Activated T-cell treated with anti-CD3 and anti-CD28 coated beads for 4 hours (primary cell): ENCODE data around the gene WEE1.
"Not testable (repeated sequence)": the region's sequence is repeated elsewhere in the genome, so short reads cannot be mapped to it uniquely, and the experiment has no call there.

Source experiments
- DNase-seq: peaks from one replicate; pipeline ENCODE4 v3.0.0-alpha.2; 2020

WEE1 gene

DNA sequence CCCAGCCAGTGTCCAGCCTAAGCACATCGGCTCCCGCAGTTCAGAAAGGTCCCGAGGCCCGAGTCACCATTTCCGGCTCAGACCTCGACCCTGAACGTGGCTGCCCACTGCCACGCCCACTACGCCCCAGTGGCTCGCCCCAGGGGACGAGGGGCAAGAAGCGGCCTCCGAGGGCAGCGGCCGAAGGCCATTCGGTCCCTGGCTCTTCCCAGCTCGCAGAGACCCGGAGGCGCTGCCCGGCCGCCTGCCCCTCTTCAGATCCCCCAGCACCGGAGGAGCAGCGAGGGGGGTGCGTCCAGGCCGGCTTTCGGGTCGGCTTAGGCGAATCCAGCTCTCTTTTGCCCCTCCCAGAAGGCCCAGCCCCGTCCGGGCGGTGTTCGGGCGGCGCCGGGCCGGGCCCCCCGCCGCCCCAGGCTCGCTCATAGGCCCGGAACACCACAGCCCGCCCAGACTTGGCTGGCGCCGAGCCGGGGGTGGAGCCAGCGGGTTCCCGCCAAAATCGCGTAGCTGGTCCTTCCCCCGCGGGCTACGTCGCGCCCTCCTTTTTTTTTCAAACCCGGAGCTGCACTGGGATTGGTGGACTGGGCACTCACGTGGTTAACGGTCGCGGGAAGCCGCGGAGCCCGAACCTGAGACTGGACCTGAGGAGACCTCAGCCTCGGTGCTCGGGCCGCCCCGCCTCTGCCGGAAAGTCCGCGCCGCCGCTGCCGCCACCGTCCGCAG lies at the start of gene WEE1:
Gene WEE1 (plus strand): TSS at position 619 of the 723 bp plus-strand sequence. CDS start 264 bp downstream, outside the sequence.
- peak; percentile 90 for DNase-seq

DNA sequence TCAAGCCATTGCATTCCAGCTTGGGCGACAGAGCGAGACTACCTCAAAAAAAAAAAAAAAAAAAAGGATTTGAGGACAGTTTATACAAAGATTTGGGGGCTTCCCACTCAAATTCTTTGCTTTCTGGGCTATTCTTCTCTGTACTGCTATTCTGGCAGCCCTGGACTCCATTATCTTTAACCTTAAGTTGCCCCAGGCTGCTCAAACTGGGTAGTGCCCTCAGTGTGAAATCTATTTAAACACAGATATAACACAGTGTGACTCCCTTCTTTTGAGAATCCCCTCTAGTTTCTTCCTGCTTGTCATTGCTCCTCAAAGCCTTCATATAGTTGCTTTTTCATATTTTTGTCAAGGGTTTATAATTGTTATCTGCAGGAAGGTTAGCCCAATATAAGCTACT lies 49.5 kb upstream of the WEE1 start:
- DNase-seq: no peak

DNA sequence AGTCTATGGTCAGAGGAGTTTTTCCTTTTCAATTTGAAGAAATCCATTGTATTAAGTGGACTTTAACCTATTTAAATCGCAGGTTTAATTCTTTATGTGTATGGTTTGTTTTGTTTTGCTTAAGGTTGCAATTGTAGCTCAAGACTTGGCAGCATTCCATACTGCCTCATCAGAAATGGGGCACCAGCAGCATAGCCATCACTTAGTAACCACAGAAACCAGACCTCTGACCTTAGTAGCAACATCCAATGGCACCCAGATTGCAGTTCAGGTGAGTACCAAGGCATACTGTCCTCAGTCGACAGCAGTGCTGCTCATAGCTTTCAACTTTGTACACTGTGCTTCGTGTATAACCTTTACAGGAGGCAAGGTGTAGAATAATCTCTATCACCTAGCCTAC lies 48.4 kb upstream of the WEE1 start:
- no peak for DNase-seq

DNA sequence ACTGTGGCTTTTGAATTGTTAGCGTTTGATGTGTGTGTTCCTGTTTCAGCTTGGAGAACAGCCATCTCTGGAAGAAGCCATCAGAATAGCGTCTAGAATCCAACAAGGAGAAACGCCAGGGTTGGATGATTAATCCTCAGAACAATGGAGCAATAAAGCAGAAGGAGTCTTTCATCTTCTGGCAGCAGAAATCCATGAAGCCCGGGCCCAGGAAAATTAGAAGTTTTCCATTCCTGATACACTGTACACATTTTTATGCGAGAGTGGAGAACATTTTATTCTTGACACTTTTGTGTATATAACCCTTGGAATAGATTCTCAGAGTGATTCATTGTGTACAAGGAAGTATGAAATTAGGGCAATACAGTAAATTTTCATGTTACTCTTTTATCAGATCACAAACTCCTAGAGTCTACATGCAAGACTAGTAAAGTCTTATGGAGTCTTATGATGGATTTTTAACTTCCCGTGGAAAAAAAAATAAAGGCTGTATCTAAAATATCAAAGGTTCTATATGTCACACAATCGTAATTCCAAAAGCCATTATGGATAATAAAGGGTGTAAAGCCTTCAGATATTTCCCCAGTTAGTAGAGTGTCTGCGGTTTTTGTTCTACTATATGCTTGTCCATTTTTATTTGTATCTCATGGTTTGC lies 45.9 kb upstream of the WEE1 start:
- DNase-seq: no peak

DNA sequence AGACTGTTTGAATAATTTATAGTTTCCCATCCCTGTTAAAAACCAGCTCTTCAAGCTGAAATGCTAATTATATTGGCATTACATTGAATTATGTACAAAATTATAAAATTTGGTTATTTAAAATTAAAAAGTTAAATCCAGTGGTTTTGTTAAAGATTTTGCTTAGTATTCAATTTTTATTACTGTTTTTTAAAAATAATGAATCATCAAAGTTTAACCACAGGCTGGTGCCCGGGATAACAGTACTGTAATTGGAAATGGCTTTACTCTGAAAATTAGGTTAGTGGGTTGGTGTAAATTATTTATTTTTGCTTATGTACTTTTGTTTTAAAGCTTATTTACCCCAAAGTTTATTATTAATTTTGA lies 45.4 kb upstream of the WEE1 start:
- no peak for DNase-seq

DNA sequence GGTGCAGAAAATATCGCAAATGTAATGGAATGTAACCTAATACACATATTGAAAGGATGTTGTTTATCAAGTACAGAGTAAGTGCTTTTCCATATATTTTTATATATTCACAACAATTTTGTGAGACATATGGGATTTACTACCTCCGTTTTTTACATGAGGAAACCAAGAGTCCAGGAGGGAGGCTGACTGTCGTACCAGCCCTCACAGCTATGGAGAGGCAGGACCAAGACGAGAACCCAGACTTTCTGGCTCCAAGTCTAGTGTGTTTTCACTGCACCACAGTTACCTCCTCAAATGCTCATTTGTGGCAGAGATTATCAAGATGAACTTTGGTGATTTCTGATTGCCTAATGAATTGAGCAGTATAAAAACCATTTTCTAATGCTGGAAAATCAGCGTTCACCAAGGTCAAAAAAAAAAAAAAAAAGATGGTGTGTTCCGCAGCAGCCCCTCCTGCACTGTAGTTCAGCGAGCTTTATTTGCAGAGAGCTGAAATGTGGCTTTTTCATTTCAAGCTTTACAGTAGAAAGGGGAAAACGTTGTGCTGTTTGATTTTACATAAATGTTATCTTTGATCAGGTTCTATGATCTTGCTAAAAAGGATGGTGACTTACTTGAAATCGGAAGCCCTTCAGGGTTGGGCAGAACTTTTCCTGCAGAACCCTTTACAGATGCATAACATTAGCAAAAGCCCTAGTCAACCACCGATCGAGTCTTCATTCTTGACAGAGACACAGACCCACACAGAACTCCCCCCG lies 44.7 kb upstream of the WEE1 start:
- DNase-seq: no peak

GRCh38 chr11:9529334-9529650 lies 44.2 kb upstream of the WEE1 start:
- no peak for DNase-seq

DNA sequence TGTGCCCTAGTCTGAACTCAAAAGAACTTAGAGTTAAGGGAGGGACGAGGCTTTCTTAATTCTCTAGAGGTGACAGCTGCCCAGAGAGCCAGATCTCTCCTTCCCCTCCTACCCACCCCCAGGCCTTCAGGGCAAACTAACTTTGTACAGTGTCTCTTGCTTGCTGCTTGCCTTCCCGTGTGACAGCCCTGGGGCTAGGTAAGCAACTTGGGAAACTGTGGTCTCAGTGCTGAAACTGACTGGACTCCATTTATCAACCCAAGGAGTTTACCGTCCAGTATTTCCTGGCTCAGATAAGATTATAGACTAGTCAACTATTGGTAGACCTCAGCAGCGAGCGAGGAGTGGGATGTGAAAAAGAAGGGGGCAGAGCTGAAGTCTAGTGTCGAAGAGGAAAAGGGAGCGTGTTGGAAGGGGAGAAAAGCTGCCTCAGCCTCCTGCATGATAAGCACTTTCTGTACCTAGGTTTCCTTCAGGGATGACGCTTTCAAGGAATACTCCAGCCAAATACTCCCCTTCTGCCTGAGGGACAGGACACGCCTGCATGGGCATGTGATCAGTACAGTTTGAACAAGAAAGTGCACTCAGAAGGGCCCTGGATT lies 43.3 kb upstream of the WEE1 start:
- DNase-seq: no peak

DNA sequence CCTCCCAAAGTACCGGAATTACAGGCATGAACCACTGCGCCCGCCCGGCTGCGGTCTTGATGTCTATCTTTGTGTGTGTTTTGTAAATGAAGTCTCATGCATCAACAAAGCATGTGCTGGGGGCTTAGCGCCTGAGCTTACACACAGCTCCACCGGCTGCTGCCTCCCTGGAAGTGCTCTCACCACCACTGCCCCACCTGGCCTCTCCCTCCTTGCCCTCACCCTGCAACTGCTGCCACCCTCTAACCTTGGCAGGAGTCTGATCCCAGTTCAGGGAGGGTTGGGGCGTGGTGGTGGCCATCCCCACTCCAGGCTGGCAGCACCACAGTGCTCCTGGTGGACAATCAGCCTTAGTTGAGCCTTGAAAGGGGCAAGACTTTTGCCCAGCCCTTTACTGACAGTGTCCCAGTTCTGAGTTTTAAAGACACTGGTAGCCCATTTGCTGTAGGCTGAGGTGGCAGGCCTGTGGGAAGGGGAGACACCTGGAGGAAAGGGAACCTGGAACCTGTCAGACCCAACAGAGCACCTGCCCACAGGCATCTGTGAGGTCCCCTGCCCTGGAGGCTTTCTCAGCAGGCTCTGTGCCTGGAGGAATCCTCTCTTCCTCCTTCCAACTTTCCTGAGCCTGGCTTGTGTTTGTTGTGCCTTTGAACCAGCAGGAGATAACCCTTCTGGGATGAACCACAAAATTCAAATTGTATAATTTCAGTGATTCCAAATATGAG lies 42.4 kb upstream of the WEE1 start:
- no peak for DNase-seq

DNA sequence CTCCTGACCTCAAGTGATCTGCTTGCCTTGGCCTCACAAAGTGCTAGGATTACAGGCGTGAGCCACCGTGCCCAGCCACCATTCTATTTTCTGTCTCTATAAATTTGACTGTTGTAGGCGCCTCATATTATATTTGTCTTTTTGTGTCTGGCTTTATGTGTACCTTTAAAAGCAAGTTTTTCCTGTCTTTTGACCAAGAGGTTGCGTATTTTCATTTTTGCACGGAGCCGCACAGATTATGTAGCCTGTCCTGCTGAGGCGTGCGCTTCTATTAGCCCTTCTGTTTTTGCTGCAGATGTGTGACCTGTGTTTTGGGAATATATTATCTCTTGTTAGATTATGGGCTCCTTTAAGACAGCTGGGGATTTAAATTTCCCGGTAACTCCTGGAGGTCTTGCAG lies 40.4 kb upstream of the WEE1 start:
- DNase-seq: no peak

DNA sequence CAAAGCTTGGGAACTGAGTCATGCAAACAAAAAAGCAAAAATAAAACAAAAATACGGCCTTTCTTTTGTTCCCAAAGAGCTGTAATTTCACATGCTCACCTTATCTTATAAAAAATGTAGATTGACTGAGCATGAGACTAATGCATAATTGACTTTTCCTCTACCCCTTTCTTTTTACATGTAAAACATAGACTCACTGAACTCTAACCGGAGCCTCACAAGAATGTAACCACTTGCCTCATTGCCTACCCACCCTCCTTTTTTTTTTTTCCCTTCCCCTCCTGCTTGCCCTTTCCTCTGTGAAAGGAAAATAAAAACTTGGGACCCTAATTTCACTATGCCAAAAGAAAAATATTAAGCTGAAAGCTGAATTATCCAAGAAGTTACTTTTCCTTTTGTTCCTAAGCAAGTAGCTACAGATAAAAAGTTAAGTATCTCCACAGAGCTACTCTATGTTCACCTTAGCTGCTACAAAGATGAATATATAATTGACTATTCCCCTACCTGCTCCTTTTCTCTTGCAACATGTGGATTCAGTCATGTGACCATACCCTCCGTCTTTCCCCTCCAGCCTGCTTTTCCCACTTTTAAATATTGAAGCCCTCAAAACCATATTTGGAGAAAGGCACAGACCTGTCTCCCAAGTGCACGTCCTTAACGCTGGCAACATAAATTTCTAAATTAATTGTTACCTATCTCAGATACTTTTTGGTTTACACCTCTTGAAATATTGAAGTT lies 39.6 kb upstream of the WEE1 start:
- DNase-seq: no peak

GRCh38 chr11:9535189-9535781 lies 38.2 kb upstream of the WEE1 start:
- peak; percentile 74 for DNase-seq

DNA sequence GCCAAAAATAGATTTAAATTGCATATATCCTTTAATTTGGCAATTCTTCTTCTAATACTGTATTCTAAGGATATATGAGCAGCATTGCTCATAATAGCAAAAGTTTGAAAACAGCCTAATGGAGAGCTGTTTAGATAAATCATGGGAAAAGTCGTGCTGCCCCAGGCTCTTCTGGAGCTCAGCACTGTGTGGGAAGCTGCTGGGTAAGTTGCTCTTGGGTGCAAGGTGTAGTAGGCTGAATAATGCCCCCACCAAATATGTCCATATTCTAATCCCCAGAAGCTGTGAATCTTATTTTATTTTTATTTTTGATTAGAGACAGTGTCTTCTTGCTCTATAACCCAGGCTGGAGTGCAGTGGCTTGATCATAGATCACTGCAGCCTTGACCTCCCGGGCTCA lies 34.9 kb upstream of the WEE1 start:
- DNase-seq: no peak

DNA sequence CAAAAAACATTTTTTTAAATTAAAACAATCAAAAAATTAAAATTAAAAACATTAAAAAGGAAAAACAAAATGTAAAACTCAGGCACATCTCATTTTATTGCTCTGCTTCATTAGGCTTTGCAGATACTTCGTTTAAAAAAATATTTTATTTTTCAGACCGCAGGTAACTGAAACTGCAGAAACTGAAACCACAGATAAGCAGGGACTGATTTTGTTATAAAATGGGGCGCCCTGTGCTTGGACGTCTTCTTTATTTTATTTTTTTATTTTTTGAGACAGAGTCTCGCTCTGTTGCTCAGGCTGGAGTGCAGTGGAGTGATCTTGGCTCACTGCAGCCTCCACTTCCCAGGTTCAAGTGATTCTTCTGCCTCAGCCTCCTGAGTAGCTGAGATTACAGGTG lies 24.3 kb upstream of the WEE1 start:
- DNase-seq: not testable (repeated sequence)

DNA sequence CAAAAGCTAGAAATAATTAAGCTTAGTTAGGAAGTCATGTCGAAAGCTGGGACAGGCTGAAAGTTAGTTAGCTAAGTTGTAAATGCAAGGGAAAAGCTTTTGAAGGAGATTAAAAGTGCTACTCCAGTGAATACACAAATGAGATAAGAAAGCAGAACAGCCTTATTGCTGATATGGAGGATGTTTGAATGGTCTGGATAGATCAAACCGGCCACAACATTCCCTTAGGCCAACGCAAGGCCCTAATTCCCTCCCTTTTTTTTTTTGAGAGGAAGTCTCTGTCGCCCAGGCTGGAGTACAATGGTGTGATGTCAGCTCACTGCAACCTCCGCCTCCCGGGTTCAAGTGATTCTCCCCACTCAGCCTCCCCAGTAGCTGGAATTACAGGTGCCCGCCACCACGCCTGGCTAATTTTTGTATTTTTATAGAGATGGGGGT lies 23.3 kb upstream of the WEE1 start:
- DNase-seq: no peak

- no peak for DNase-seq
Observed at GRCh38 chr11:9561279-9561982, 12.0 kb upstream of the WEE1 start.

DNA sequence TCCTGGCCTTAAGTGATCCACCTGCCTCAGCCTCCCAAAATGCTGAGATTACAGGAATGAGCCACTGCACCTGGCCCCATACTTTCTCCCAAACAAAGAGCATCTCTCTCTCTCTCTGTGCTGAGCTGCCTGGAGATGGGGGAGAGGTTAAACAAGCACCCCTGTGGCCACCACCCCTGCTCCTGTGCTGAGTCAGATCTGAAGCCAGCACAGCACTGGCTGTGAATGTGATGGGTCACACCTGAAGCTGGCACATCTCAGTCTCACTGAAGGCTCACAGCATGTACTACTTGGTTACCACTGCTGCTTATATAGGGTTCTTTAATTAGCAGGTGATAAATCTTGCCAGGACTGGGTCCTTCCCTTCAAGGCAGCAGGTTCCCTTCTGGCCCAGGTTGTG lies 10.8 kb upstream of the WEE1 start:
- DNase-seq: no peak

DNA sequence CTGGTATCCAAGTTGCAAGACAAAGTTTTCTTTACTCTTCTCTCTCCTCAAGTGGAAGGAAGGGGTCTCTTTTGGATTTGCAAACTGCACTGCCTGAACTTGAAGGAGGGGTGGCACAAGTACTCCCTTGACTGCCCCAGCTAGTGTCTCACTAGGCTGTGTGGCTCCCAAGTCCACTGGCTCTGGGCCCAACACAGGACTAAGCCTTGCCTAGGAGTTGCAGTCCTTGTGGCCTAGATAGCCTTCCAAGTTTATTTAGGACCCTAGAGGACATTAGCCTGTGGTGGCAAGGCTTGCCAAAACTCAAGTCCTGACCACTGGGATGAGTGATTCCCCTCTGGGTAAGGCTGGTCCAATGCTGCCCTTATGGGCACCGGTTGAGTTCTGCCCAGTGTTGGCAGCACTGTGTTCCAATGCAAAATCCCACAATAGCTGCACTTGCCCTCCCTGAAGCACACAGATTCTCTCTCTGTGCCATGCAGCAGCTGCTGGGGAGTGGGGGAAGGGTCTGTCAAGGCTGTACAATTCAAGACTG lies 10.2 kb upstream of the WEE1 start:
- no peak for DNase-seq

- peak; percentile 37 for DNase-seq
Observed at GRCh38 chr11:9565822-9566560, 7.5 kb upstream of the WEE1 start.

DNA sequence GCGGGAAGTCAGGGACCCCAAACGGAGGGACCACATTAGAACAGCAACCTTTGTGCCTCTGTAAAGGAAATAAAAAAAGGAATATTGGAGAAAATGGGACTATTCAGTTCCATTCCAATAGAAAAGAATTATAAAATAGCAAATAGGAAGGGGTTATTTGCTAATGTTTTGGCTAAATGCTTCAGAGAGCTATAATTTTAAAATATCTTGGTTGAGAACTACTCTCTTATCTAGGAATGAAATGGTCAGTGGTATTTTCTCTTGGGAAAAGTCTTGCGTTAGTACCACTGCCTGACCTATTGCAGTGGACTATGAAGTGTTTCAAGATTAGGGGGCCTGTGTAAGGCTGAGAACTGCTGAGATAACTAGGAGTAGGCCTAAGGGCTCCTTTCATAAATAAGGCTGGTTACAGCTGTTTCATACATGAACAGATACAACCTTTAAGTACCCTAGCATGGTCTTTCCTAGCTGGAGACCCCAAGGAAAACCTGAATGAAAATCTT lies 6.9 kb upstream of the WEE1 start:
- no peak for DNase-seq
